Thyroid gland (tissue), 4 donors: Measurements from ENCODE around the gene RGL3.

Experiments used
- CTCF ChIP-seq, 6 experiments: fragments of 200-600 bp in 3 of 6; fragments of 450-650 bp in 3 of 6; sonication (generic) in 3 of 6; IDR thresholded peaks; one replicate each; pipeline ENCODE4 v1.5.1; 2016 to 2019; ENCODE audit warnings: antibody characterized with exemption in 6 of 6, mild to moderate bottlenecking in 2 of 6, inconsistent platforms in 1 of 6, moderate library complexity in 1 of 6
- POLR2A ChIP-seq, 2 donors: fragments of 450-650 bp; IDR thresholded peaks; one replicate each; pipeline ENCODE4 v1.6.1; 2017; ENCODE audit warnings: antibody characterized with exemption in 2 of 2, mild to moderate bottlenecking in 2 of 2, moderate library complexity in 1 of 2

GRCh38 chr19:11450570-11451326 lies 31.6 kb upstream of the RGL3 start:
- no peak for TF ChIP-seq CTCF (IDR thresholded peaks at IDR 0.05)
- TF ChIP-seq POLR2A (IDR thresholded peaks at IDR 0.05): no peak
